Measurements from ENCODE around the gene MARCHF3.
A peak's percentile ranks its signal among the peaks of the same experiment; 100 is the strongest.

MARCHF3 gene

GRCh38 chr5:126941403-126941802, 89.0 kb downstream of the MARCHF3 start:
- Histone ChIP-seq H2AFZ (ENCODE audit: insufficient read depth, low read length, poor library complexity) (no peak overlapping the region), H3K79me2 (ENCODE audit: control insufficient read depth, insufficient read depth, low read length, poor library complexity) (no peaks in the 10 kb centered on the region), H3K18ac (ENCODE audit: low read length) (no peak overlapping the region), H3K9ac (ENCODE audit: low read length) (no peak overlapping the region), H2BK120ac (ENCODE audit: insufficient read depth, low read length, poor library complexity) (no peak overlapping the region), H3K27me3 (ENCODE audit: insufficient read depth, low read length) (no peaks in the 10 kb centered on the region), H4K12ac (ENCODE audit: low read depth, low read length) (no peak overlapping the region), H3K36me3 (ENCODE audit: control insufficient read depth in 1 of 2, insufficient read depth in 2 of 2, low read length in 2 of 2) (no peaks in the 10 kb centered on the region), H3K4me1 (ENCODE audit: control insufficient read depth in 1 of 2, insufficient read depth in 2 of 2, low read length in 2 of 2) (peaks cover 0 to 2% of the 10 kb centered on the region in 2 experiments), H3K23ac (ENCODE audit: low read length) (no peak overlapping the region), H3K27ac (ENCODE audit: low read depth, low read length) (no peak overlapping the region), H2BK5ac (ENCODE audit: low read depth, low read length, poor library complexity) (no peak overlapping the region), H3K9me3 (ENCODE audit: insufficient read depth, low read depth, low read length) (no peaks in the 10 kb centered on the region), H3K79me1 (ENCODE audit: low read length) (no peaks in the 10 kb centered on the region), H3K4me3 (ENCODE audit: low read depth, low read length) (no peak overlapping the region), H3K4me2 (ENCODE audit: low read length) (no peak overlapping the region), H4K8ac (ENCODE audit: low read depth, low read length) (no peak overlapping the region), H2AK5ac (ENCODE audit: low read length) (no peak overlapping the region), H3K4ac (ENCODE audit: low read depth, low read length) (no peak overlapping the region), H3K14ac (ENCODE audit: low read length) (no peak overlapping the region), H2BK12ac (ENCODE audit: low read length) (no peak overlapping the region), H4K91ac (ENCODE audit: low read depth, low read length) (no peak overlapping the region)
- no CpG with 5 or more reads among the region's 1 CpG for WGBS (ENCODE audit: extremely low coverage, insufficient coverage, insufficient read length)
- DNase-seq = no peak

GRCh38 chr5:126939887-126940286, 90.5 kb downstream of the MARCHF3 start:
- no peaks in the 10 kb centered on the region for H3K36me3 ChIP-seq (ENCODE audit: control insufficient read depth in 1 of 2, insufficient read depth in 2 of 2, low read length in 2 of 2)
- H3K79me1 ChIP-seq (ENCODE audit: low read length) = no peaks in the 10 kb centered on the region
- no peak overlapping the region for H2BK5ac ChIP-seq (ENCODE audit: low read depth, low read length, poor library complexity)
- DNase-seq = peak; percentile 54 to 92
- no peak overlapping the region for H2BK12ac ChIP-seq (ENCODE audit: low read length)
- H3K14ac ChIP-seq (ENCODE audit: low read length) = no peak overlapping the region
- no peak overlapping the region for H4K12ac ChIP-seq (ENCODE audit: low read depth, low read length)
- no peak overlapping the region for H3K4ac ChIP-seq (ENCODE audit: low read depth, low read length)
- H3K18ac ChIP-seq (ENCODE audit: low read length) = no peak overlapping the region
- no peak overlapping the region for H3K4me3 ChIP-seq (ENCODE audit: low read depth, low read length)
- H3K23ac ChIP-seq (ENCODE audit: low read length) = no peak overlapping the region
- H2BK120ac ChIP-seq (ENCODE audit: insufficient read depth, low read length, poor library complexity) = no peak overlapping the region
- no peak overlapping the region for H4K8ac ChIP-seq (ENCODE audit: low read depth, low read length)
- H3K4me1 ChIP-seq (ENCODE audit: control insufficient read depth in 1 of 2, insufficient read depth in 2 of 2, low read length in 2 of 2) = peaks cover 0 to 2% of the 10 kb centered on the region in 2 experiments
- H3K27ac ChIP-seq (ENCODE audit: low read depth, low read length) = no peak overlapping the region
- no peak overlapping the region for H2AFZ ChIP-seq (ENCODE audit: insufficient read depth, low read length, poor library complexity)
- H2AK5ac ChIP-seq (ENCODE audit: low read length) = no peak overlapping the region
- H3K9me3 ChIP-seq (ENCODE audit: insufficient read depth, low read depth, low read length) = no peaks in the 10 kb centered on the region
- H3K4me2 ChIP-seq (ENCODE audit: low read length) = no peak overlapping the region
- H4K91ac ChIP-seq (ENCODE audit: low read depth, low read length) = no peak overlapping the region
- H3K9ac ChIP-seq (ENCODE audit: low read length) = no peak overlapping the region
- H3K79me2 ChIP-seq (ENCODE audit: control insufficient read depth, insufficient read depth, low read length, poor library complexity) = no peaks in the 10 kb centered on the region
- no CpG with 5 or more reads among the region's 5 CpGs for whole genome bisulfite sequencing (ENCODE audit: extremely low coverage, insufficient coverage, insufficient read length)
- no peaks in the 10 kb centered on the region for H3K27me3 ChIP-seq (ENCODE audit: insufficient read depth, low read length)

- H2BK120ac ChIP-seq (ENCODE audit: insufficient read depth, low read length, poor library complexity) = no peak overlapping the region
- no peak overlapping the region for H2BK12ac ChIP-seq (ENCODE audit: low read length)
- H3K9ac ChIP-seq (ENCODE audit: low read length) = no peak overlapping the region
- no peaks in the 10 kb centered on the region for H3K27me3 ChIP-seq (ENCODE audit: insufficient read depth, low read length)
- no peak overlapping the region for H2AK5ac ChIP-seq (ENCODE audit: low read length)
- DNase-seq = peak in 1 of 2 donors; percentile 82
- no peak overlapping the region for H3K4ac ChIP-seq (ENCODE audit: low read depth, low read length)
- H3K4me1 ChIP-seq (ENCODE audit: control insufficient read depth in 1 of 2, insufficient read depth in 2 of 2, low read length in 2 of 2) = peaks cover 0 to 2% of the 10 kb centered on the region in 2 experiments
- no peak overlapping the region for H3K14ac ChIP-seq (ENCODE audit: low read length)
- H2AFZ ChIP-seq (ENCODE audit: insufficient read depth, low read length, poor library complexity) = no peak overlapping the region
- H3K79me2 ChIP-seq (ENCODE audit: control insufficient read depth, insufficient read depth, low read length, poor library complexity) = no peaks in the 10 kb centered on the region
- H3K4me3 ChIP-seq (ENCODE audit: low read depth, low read length) = no peak overlapping the region
- H4K91ac ChIP-seq (ENCODE audit: low read depth, low read length) = no peak overlapping the region
- no peak overlapping the region for H4K12ac ChIP-seq (ENCODE audit: low read depth, low read length)
- no peak overlapping the region for H3K18ac ChIP-seq (ENCODE audit: low read length)
- H3K36me3 ChIP-seq (ENCODE audit: control insufficient read depth in 1 of 2, insufficient read depth in 2 of 2, low read length in 2 of 2) = no peaks in the 10 kb centered on the region
- H3K9me3 ChIP-seq (ENCODE audit: insufficient read depth, low read depth, low read length) = no peaks in the 10 kb centered on the region
- H3K4me2 ChIP-seq (ENCODE audit: low read length) = no peak overlapping the region
- H4K8ac ChIP-seq (ENCODE audit: low read depth, low read length) = no peak overlapping the region
- no peak overlapping the region for H2BK5ac ChIP-seq (ENCODE audit: low read depth, low read length, poor library complexity)
- H3K27ac ChIP-seq (ENCODE audit: low read depth, low read length) = no peak overlapping the region
- H3K23ac ChIP-seq (ENCODE audit: low read length) = no peak overlapping the region
- H3K79me1 ChIP-seq (ENCODE audit: low read length) = no peaks in the 10 kb centered on the region
Observed at GRCh38 chr5:126938466-126938865, 91.9 kb downstream of the MARCHF3 start.

DNA sequence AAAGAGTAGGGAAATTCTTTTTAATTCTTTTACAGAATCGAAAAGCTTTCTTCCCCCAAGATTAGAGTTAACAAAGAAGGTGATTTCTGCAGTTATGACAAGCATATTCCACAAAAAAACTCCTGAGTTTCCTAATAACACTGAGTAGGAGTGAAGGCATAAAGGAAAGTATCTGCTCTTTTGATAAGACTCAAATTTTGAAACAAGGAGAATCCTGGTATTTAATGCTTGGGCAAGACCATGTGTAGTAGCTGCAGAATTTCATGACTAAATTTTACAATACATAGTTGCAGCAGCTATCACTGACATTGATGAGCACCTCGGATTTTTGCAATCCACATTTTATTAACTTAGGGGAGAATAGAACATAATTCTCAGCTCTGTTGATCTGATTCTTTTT, 92.6 kb downstream of the MARCHF3 start:
- Histone ChIP-seq H2AK5ac (ENCODE audit: low read length) (no peak overlapping the region), H3K4ac (ENCODE audit: low read depth, low read length) (no peak overlapping the region), H4K12ac (ENCODE audit: low read depth, low read length) (no peak overlapping the region), H3K4me1 (ENCODE audit: control insufficient read depth in 1 of 2, insufficient read depth in 2 of 2, low read length in 2 of 2) (peaks cover 0 to 2% of the 10 kb centered on the region in 2 experiments), H3K9me3 (ENCODE audit: insufficient read depth, low read depth, low read length) (no peaks in the 10 kb centered on the region), H3K79me1 (ENCODE audit: low read length) (no peaks in the 10 kb centered on the region), H3K9ac (ENCODE audit: low read length) (no peak overlapping the region), H3K18ac (ENCODE audit: low read length) (no peak overlapping the region), H2AFZ (ENCODE audit: insufficient read depth, low read length, poor library complexity) (no peak overlapping the region), H4K8ac (ENCODE audit: low read depth, low read length) (no peak overlapping the region), H2BK5ac (ENCODE audit: low read depth, low read length, poor library complexity) (no peak overlapping the region), H3K23ac (ENCODE audit: low read length) (no peak overlapping the region), H4K91ac (ENCODE audit: low read depth, low read length) (no peak overlapping the region), H3K14ac (ENCODE audit: low read length) (no peak overlapping the region), H3K27me3 (ENCODE audit: insufficient read depth, low read length) (no peaks in the 10 kb centered on the region), H3K4me2 (ENCODE audit: low read length) (no peak overlapping the region), H2BK12ac (ENCODE audit: low read length) (no peak overlapping the region), H3K36me3 (ENCODE audit: control insufficient read depth in 1 of 2, insufficient read depth in 2 of 2, low read length in 2 of 2) (no peaks in the 10 kb centered on the region), H2BK120ac (ENCODE audit: insufficient read depth, low read length, poor library complexity) (no peak overlapping the region), H3K79me2 (ENCODE audit: control insufficient read depth, insufficient read depth, low read length, poor library complexity) (no peaks in the 10 kb centered on the region), H3K27ac (ENCODE audit: low read depth, low read length) (no peak overlapping the region), H3K4me3 (ENCODE audit: low read depth, low read length) (no peak overlapping the region)
- no CpG with 5 or more reads among the region's 2 CpGs for WGBS (ENCODE audit: extremely low coverage, insufficient coverage, insufficient read length)
- DNase-seq = peak in 1 of 2 donors; percentile 74
